ENCODE data around the gene CSRNP3. TPM values are rescaled to one million over a fixed set of nuclear protein-coding genes. Genes with fewer than 3 reads are reported as not detected.

CSRNP3 gene
- total and polyA plus RNA-seq, 2 donors (not counting 1 experiment from before 2014, with no cell fraction given): not detected

GRCh38 chr2:165645930-165646831 is 176.7 kb downstream of the CSRNP3 start:
- DNase-seq: no peak
- H2AFZ ChIP-seq (ENCODE audit: insufficient read depth, low read depth, low read length, poor library complexity, severe bottlenecking): no peak overlapping the region
- H3K27me3 ChIP-seq (replicated peaks in 1 of 4; ENCODE audit: control extremely low read depth in 1 of 4, control insufficient read depth in 3 of 4, insufficient read depth in 4 of 4, low read length in 3 of 4): no peaks in the 10 kb centered on the region
- no peak overlapping the region for H3K9ac ChIP-seq (ENCODE audit: low read length)
- ChIA-PET POLR2A (no interaction called here), CTCF (no interaction called here)
- Mint-ChIP-seq H3K9me3 (ENCODE audit: insufficient read depth) (no peaks in the 10 kb centered on the region), H3K4me3 (no peak overlapping the region), H3K27ac (no peak overlapping the region), H3K4me1 (no peaks in the 10 kb centered on the region), H3K27me3 (peaks cover 6% of the 10 kb centered on the region)
- intact Hi-C loops (cut with micrococcal nuclease): no loop called here
- H3K79me2 ChIP-seq (ENCODE audit: control insufficient read depth, insufficient read depth, low read length): no peaks in the 10 kb centered on the region
- no peaks in the 10 kb centered on the region for H4K20me1 ChIP-seq (ENCODE audit: control insufficient read depth, insufficient read depth, low read length, poor library complexity, severe bottlenecking)
- H3K4me3 ChIP-seq (ENCODE audit: control extremely low read depth in 1 of 5, extremely low read depth in 1 of 5, insufficient read depth in 1 of 5, low read depth in 2 of 5, low read length in 4 of 5): no peak overlapping the region
- no peaks in the 10 kb centered on the region for H3K4me1 ChIP-seq (ENCODE audit: control insufficient read depth in 2 of 2, insufficient read depth in 2 of 2, low read length in 2 of 2)
- H3K4me2 ChIP-seq (replicated peaks; ENCODE audit: low read depth, low read length, poor library complexity, severe bottlenecking): no peak overlapping the region
- WGBS (ENCODE audit: insufficient coverage): 93% methylated on average over 4 of the region's 7 CpGs
- H3K27ac ChIP-seq (ENCODE audit: low read length in 2 of 2): no peak overlapping the region
- no peak for ATAC-seq (ENCODE audit: low read depth)
- TF ChIP-seq CTCF (IDR thresholded peaks at IDR 0.05) (no peak), EZH2 (IDR thresholded peaks at IDR 0.05; ENCODE audit: borderline replicate concordance, insufficient read depth, low read depth, low read length, poor library complexity, severe bottlenecking) (no peak)
- no peaks in the 10 kb centered on the region for H3K36me3 ChIP-seq (replicated peaks in 1 of 2; ENCODE audit: control extremely low read depth in 1 of 2, control insufficient read depth in 1 of 2, extremely low read depth in 1 of 2, insufficient read depth in 2 of 2, low read length in 1 of 2)
- no peaks in the 10 kb centered on the region for H3K9me3 ChIP-seq (ENCODE audit: control extremely low read depth in 1 of 3, control insufficient read depth in 2 of 3, insufficient read depth in 1 of 3, low read length in 2 of 3)

GRCh38 chr2:165647409-165647808 is 177.9 kb downstream of the CSRNP3 start:
- intact Hi-C loops (cut with micrococcal nuclease): no loop called here
- Mint-ChIP-seq H3K9me3 (ENCODE audit: insufficient read depth) (no peaks in the 10 kb centered on the region), H3K27me3 (peaks cover 6% of the 10 kb centered on the region), H3K27ac (no peak overlapping the region), H3K4me1 (no peaks in the 10 kb centered on the region), H3K4me3 (no peak overlapping the region)
- no CpG with 5 or more reads among the region's 2 CpGs for WGBS (ENCODE audit: insufficient coverage)
- ATAC-seq (ENCODE audit: low read depth) (no peak), DNase-seq (no peak)
- H2AFZ ChIP-seq (ENCODE audit: insufficient read depth, low read depth, low read length, poor library complexity, severe bottlenecking): no peak overlapping the region
- ChIA-PET POLR2A (no interaction called here), CTCF (no interaction called here)
- H3K27ac ChIP-seq (ENCODE audit: low read length in 2 of 2): no peak overlapping the region
- no peaks in the 10 kb centered on the region for H3K9me3 ChIP-seq (ENCODE audit: control extremely low read depth in 1 of 3, control insufficient read depth in 2 of 3, insufficient read depth in 1 of 3, low read length in 2 of 3)
- H3K9ac ChIP-seq (ENCODE audit: low read length): no peak overlapping the region
- TF ChIP-seq CTCF (IDR thresholded peaks at IDR 0.05): no peak
- TF ChIP-seq EZH2 (IDR thresholded peaks at IDR 0.05; ENCODE audit: borderline replicate concordance, insufficient read depth, low read depth, low read length, poor library complexity, severe bottlenecking): no peak
- no peaks in the 10 kb centered on the region for H3K79me2 ChIP-seq (ENCODE audit: control insufficient read depth, insufficient read depth, low read length)
- H3K36me3 ChIP-seq (replicated peaks in 1 of 2; ENCODE audit: control extremely low read depth in 1 of 2, control insufficient read depth in 1 of 2, extremely low read depth in 1 of 2, insufficient read depth in 2 of 2, low read length in 1 of 2): no peaks in the 10 kb centered on the region
- H3K27me3 ChIP-seq (replicated peaks in 1 of 4; ENCODE audit: control extremely low read depth in 1 of 4, control insufficient read depth in 3 of 4, insufficient read depth in 4 of 4, low read length in 3 of 4): no peaks in the 10 kb centered on the region
- no peak overlapping the region for H3K4me2 ChIP-seq (replicated peaks; ENCODE audit: low read depth, low read length, poor library complexity, severe bottlenecking)
- no peaks in the 10 kb centered on the region for H4K20me1 ChIP-seq (ENCODE audit: control insufficient read depth, insufficient read depth, low read length, poor library complexity, severe bottlenecking)
- H3K4me1 ChIP-seq (ENCODE audit: control insufficient read depth in 2 of 2, insufficient read depth in 2 of 2, low read length in 2 of 2): no peaks in the 10 kb centered on the region
- no peak overlapping the region for H3K4me3 ChIP-seq (ENCODE audit: control extremely low read depth in 1 of 5, extremely low read depth in 1 of 5, insufficient read depth in 1 of 5, low read depth in 2 of 5, low read length in 4 of 5)
